ENCODE data around the gene SPEM3.

The SPEM3 gene

DNA sequence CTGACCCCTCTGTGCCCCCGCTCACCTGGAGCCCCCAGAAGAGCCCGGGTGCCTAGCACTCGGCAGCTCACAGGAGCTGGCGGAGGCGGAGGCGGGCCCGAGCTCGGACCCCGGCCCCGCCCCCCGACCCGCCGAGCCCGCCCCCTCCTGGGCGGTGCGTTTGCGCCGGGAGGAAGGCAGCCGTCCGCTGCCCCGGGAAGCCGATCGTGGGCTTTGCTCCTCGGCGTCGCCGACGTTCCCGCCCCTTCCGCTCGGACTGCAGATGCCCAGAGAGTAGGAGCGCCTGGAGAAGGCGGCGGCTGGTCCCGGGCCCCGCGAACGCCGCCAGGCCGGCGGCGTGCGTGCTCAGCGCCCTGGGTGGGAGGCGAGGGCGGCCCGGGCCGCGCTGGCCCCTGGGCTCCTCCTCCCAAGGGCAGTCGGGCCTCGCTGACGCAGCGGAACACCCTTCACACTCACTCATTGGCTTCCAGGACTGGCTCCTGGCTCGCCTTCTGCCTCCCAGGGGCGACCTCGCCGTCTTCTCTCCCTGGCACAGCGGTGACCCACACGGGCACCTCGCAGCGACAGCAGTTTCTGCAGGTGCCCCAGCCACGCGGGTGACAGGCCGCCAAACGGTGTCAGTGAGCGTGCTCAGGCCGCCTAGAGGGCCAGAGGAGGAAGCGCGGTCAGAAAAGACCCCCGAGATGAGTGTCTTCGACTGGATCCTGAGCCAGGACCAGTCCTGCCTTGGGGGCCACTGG, 34.0 kb upstream of the SPEM3 start, which contains the start of gene PLSCR3:
PLSCR3 (minus strand) TSS at position 74 of the 740 bp plus-strand sequence. CDS start 415 bp downstream, outside the sequence.
- no peak for TF ChIP-seq CTCF (IDR thresholded peaks at IDR 0.05; ENCODE audit: extremely low read depth, missing control alignments)

GRCh38 chr17:7396147-7396546, 32.5 kb upstream of the SPEM3 start:
- DNase-seq (ENCODE audit: low spot score), result no peak
- no peak for TF ChIP-seq CTCF (IDR thresholded peaks at IDR 0.05; ENCODE audit: extremely low read depth, missing control alignments)

More for the DNA sequence above, 34.0 kb upstream of the SPEM3 start, which contains the start of gene PLSCR3:
- DNase-seq (ENCODE audit: low spot score), result peak; percentile 99

DNA sequence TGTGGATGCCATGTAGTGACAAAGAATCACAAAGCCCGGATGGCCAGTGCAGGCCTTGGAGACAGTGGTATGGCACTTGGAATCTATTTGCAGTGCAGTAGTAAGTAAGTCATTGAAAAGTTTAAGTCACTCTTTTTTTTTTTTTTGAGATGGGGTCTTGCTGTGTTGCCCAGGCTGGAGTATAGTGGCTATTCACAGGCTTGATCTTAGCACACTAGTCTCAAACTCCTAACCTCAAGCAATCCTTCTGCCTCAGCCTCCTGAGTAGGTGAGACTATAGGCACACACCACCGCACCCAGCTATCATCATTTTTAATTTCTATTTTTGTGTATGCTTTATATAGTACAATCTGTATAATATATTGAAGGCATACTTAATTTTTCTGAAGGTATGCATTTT, 30.0 kb upstream of the SPEM3 start:
- no peak for TF ChIP-seq CTCF (IDR thresholded peaks at IDR 0.05; ENCODE audit: extremely low read depth, missing control alignments)
- DNase-seq (ENCODE audit: low spot score), result no peak

DNA sequence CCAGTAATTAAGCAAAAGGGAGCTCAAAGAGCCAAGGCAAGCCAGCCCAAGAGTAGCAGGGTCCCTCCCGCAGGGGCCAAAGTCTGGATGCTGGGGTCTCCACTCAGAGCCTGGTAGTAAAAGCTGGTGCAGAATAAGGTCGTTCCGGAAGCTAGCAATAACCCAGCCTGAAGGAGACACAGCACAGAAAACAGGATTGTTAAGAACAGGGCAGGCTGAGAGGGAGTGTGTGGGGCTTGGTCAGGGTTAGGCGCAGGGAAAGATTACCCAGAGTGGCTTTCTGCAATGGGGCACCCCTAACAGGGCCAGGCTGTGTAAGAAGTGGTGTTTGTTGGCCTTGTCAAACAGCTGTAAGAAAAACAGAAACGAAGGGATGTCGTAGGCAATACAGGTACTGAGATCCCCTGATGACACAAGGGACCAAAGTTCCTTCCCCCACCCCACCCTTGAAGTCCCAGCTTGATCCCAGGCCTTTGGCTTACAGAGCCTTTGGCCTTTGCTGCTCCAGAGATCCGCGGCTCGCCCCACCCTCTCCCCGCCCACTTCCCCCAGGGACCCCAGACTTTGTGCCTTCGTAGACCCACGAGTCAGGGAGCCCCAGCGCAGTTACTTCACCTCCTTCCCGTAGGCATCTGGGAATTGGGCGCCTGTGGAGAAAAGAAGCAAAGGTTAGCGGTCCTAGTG, 25.5 kb upstream of the SPEM3 start:
- DNase-seq (ENCODE audit: low spot score), result no peak
- no peak for TF ChIP-seq CTCF (IDR thresholded peaks at IDR 0.05; ENCODE audit: extremely low read depth, missing control alignments)

GRCh38 chr17:7403727-7403976, 25.0 kb upstream of the SPEM3 start:
- no peak for DNase-seq (ENCODE audit: low spot score)
- TF ChIP-seq CTCF (IDR thresholded peaks at IDR 0.05; ENCODE audit: extremely low read depth, missing control alignments), result no peak

DNA sequence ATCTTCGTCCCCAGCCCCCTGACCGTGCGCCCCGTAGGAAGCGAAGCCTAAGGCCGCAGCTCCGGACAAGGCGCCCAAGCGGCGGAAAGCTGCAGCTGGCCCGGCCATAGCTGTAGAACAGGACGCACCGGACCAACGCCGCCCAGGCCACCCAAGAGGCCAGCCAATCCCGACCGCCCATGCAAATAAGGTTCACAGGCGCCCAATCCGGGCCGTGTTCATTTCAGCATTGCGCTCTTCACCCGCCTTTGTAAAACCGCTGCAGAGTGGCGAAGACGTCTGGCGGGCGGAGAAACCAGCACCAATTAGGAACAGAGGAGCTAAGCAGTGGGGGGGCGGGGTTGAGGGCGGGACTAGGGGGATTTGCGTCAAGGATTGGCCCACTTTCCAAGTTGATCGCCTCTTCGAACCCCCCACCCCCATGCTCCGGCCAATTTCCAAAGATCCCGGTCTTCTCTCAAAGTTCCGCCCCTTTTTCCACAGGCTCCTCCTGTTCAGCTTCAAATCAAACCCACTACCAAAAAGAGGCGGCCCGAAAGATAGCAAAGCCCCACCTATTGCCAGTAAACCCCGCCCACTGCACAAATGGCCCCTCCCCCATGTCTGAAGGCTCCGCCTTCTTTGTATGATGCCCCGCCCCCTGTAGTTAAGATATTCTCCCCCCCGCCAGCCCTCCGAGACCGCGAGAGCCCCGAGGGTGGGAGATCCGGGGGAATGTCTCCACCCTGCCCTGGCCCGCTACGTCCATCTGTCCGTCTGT, 24.5 kb upstream of the SPEM3 start, which contains the start of gene TMEM256:
TMEM256 (minus strand) TSS at position 121 of the 760 bp plus-strand sequence; CDS start at position 108, 13 bp downstream.
- peak; percentile 97 for DNase-seq (ENCODE audit: low spot score)
- no peak for TF ChIP-seq CTCF (IDR thresholded peaks at IDR 0.05; ENCODE audit: extremely low read depth, missing control alignments)

Measured in GM20000 (cell line).